CD4-positive, alpha-beta T cell treated with Interferon gamma for 1 hour (primary cell): ENCODE data around the gene PSMA7.

Experiments
- DNase-seq: peaks from one replicate; pipeline ENCODE4 v3.0.0-alpha.2; 2020

The PSMA7 gene

GRCh38 chr20:62143081-62143956 lies at the start of gene PSMA7, which contains the start of gene SS18L1:
Gene PSMA7, minus strand, starts transcription at chr20:62143394. Its CDS starts 91 bp downstream, at chr20:62143303.
Gene SS18L1, plus strand, starts transcription at chr20:62143769. Its CDS starts 52 bp downstream, at chr20:62143821.
- peak; percentile 83 for DNase-seq

GRCh38 chr20:62192635-62193034 lies 49.4 kb upstream of the PSMA7 start:
- no peak for DNase-seq

- DNase-seq: no peak
These were observed 48.8 kb upstream of the PSMA7 start for GRCh38 chr20:62191781-62192559.

GRCh38 chr20:62190639-62191411 lies 47.6 kb upstream of the PSMA7 start:
- no peak for DNase-seq

- DNase-seq: no peak
These were observed 44.0 kb upstream of the PSMA7 start for GRCh38 chr20:62186887-62187866.

GRCh38 chr20:62186096-62186426 lies 42.9 kb upstream of the PSMA7 start:
- no peak for DNase-seq

GRCh38 chr20:62183426-62184142 lies 40.4 kb upstream of the PSMA7 start:
- no peak for DNase-seq

GRCh38 chr20:62182469-62183425 lies 39.6 kb upstream of the PSMA7 start, which contains the start of gene MTG2:
Gene MTG2, plus strand, starts transcription at chr20:62183028. Its CDS starts 10,393 bp downstream, at chr20:62193421.
- DNase-seq: peak; percentile 95

GRCh38 chr20:62181808-62182207 lies 38.6 kb upstream of the PSMA7 start:
- DNase-seq: no peak

- DNase-seq: no peak
These were observed 35.9 kb upstream of the PSMA7 start for GRCh38 chr20:62179162-62179504.

GRCh38 chr20:62178316-62179161 lies 35.3 kb upstream of the PSMA7 start:
- DNase-seq: no peak

- no peak for DNase-seq
These were observed 34.1 kb upstream of the PSMA7 start for GRCh38 chr20:62177307-62177706.

GRCh38 chr20:62176866-62177265 lies 33.7 kb upstream of the PSMA7 start:
- no peak for DNase-seq

GRCh38 chr20:62175711-62176110 lies 32.5 kb upstream of the PSMA7 start:
- no peak for DNase-seq

GRCh38 chr20:62174870-62175624 lies 31.9 kb upstream of the PSMA7 start:
- no peak for DNase-seq

- no peak for DNase-seq
These were observed 31.0 kb upstream of the PSMA7 start for GRCh38 chr20:62174021-62174804.

GRCh38 chr20:62172666-62173065 lies 29.5 kb upstream of the PSMA7 start:
- DNase-seq: no peak
